Dedifferentiated amniotic fluid mesenchymal stem cell (primary cell): Measurements from ENCODE around the gene SSRP1.
A peak's percentile ranks its signal among the peaks of the same experiment; 100 is the strongest.
"Not testable (repeated sequence)": the region's sequence is repeated elsewhere in the genome, so short reads cannot be mapped to it uniquely, and the experiment has no call there.

Experiments used
- DNase-seq: peaks from one replicate; pipeline ENCODE4 v3.0.0-alpha.2; 2016; ENCODE audit errors: extremely low spot score

Gene SSRP1

GRCh38 chr11:57335343-57336110, at the start of gene SSRP1:
SSRP1 (minus strand) TSS chr11:57335892; CDS start chr11:57335121, 771 bp downstream.
- peak; percentile 85 for DNase-seq

GRCh38 chr11:57380975-57381374, 45.3 kb upstream of the SSRP1 start, which contains the start of gene PRG3:
PRG3 (minus strand) TSS chr11:57381150; CDS start chr11:57380708, 442 bp downstream.
- no peak for DNase-seq

- no peak for DNase-seq
Observed at GRCh38 chr11:57379732-57380131, 44.0 kb upstream of the SSRP1 start.

- DNase-seq, result no peak
Observed at GRCh38 chr11:57378186-57378585, 42.5 kb upstream of the SSRP1 start.

- no peak for DNase-seq
Observed at GRCh38 chr11:57377107-57377506, 41.4 kb upstream of the SSRP1 start.

- DNase-seq, result no peak
Observed at GRCh38 chr11:57376095-57377090, 40.7 kb upstream of the SSRP1 start.

GRCh38 chr11:57375490-57375889, 39.8 kb upstream of the SSRP1 start:
- no peak for DNase-seq

GRCh38 chr11:57374966-57375365, 39.3 kb upstream of the SSRP1 start:
- no peak for DNase-seq

GRCh38 chr11:57373146-57373545, 37.5 kb upstream of the SSRP1 start:
- no peak for DNase-seq

- DNase-seq, result no peak
Observed at GRCh38 chr11:57370941-57371340, 35.2 kb upstream of the SSRP1 start.

GRCh38 chr11:57370251-57370650, 34.6 kb upstream of the SSRP1 start:
- DNase-seq, result peak; percentile 47

- DNase-seq, result no peak
Observed at GRCh38 chr11:57368845-57369232, 33.1 kb upstream of the SSRP1 start.

GRCh38 chr11:57368106-57368844, 32.6 kb upstream of the SSRP1 start:
- no peak for DNase-seq

GRCh38 chr11:57364851-57365660, 29.4 kb upstream of the SSRP1 start:
- DNase-seq, result no peak

GRCh38 chr11:57363131-57364080, 27.7 kb upstream of the SSRP1 start:
- DNase-seq, result no peak

- no peak for DNase-seq
Observed at GRCh38 chr11:57361926-57362325, 26.2 kb upstream of the SSRP1 start.

- not testable (repeated sequence) for DNase-seq
Observed at GRCh38 chr11:57361420-57361819, 25.7 kb upstream of the SSRP1 start.

GRCh38 chr11:57360991-57361390, 25.3 kb upstream of the SSRP1 start:
- DNase-seq, result no peak

GRCh38 chr11:57359896-57360690, 24.4 kb upstream of the SSRP1 start:
- DNase-seq, result no peak
